HEK293T (cell line): Measurements from ENCODE around the gene SLC16A11.

ENCODE experiments used
- CTCF ChIA-PET: fragments of 350-600 bp; formaldehyde crosslinking; extraction: SDS; loops from one replicate; lab custom pipeline; 2021; ENCODE audit warnings: antibody characterized with exemption, inconsistent platforms; lab: Yijun Ruan, JAX
- POLR2A ChIA-PET: fragments of 350-600 bp; formaldehyde crosslinking; extraction: SDS; loops from one replicate; lab custom pipeline; 2020; ENCODE audit warnings: antibody characterized with exemption, inconsistent platforms; lab: Yijun Ruan, JAX
- DNase-seq: peaks from one replicate; pipeline ENCODE4 v3.0.0; 2012; ENCODE audit warnings: mixed read lengths; ENCODE audit errors: extremely low spot score
- ARNT ChIP-seq: fragments of 450-650 bp; IDR thresholded peaks from 2 replicates; pipeline ENCODE4 v1.6.1; 2017; ENCODE audit warnings: mild to moderate bottlenecking
- BHLHE40 ChIP-seq: fragments of 450-650 bp; IDR thresholded peaks from 2 replicates; pipeline ENCODE4 v1.6.1; 2016; ENCODE audit warnings: mild to moderate bottlenecking, moderate library complexity, borderline replicate concordance
- CTBP1 ChIP-seq: fragments of 450-650 bp; IDR thresholded peaks from 2 replicates; pipeline ENCODE4 v1.6.1; 2016; ENCODE audit warnings: borderline replicate concordance
- ELF4 ChIP-seq: fragments of 450-650 bp; IDR thresholded peaks from 2 replicates; pipeline ENCODE4 v1.6.1; 2017; ENCODE audit warnings: antibody characterized with exemption
- FOXA1 ChIP-seq: fragments of 450-650 bp; IDR thresholded peaks from 2 replicates; pipeline ENCODE4 v1.6.1; 2016; ENCODE audit warnings: mild to moderate bottlenecking
- FOXK2 ChIP-seq: fragments of 450-650 bp; IDR thresholded peaks from 2 replicates; pipeline ENCODE4 v1.6.1; 2016; ENCODE audit warnings: mild to moderate bottlenecking
- FOXM1 ChIP-seq: fragments of 450-650 bp; IDR thresholded peaks from 2 replicates; pipeline ENCODE4 v1.6.1; 2017; ENCODE audit warnings: mild to moderate bottlenecking, borderline replicate concordance
- HDGF ChIP-seq: fragments of 450-650 bp; IDR thresholded peaks from 2 replicates; pipeline ENCODE4 v1.6.1; 2017; ENCODE audit warnings: antibody characterized with exemption, borderline replicate concordance
- L3MBTL2 ChIP-seq: fragments of 450-650 bp; conservative IDR thresholded peaks from 2 replicates; pipeline ENCODE4 v1.6.1; 2016; ENCODE audit warnings: mild to moderate bottlenecking
- LEF1 ChIP-seq: fragments of 450-650 bp; IDR thresholded peaks from 2 replicates; pipeline ENCODE4 v1.6.1; 2017; ENCODE audit warnings: mild to moderate bottlenecking, borderline replicate concordance
- NFRKB ChIP-seq: fragments of 450-650 bp; IDR thresholded peaks from 2 replicates; pipeline ENCODE4 v1.6.1; 2016; ENCODE audit warnings: mild to moderate bottlenecking, moderate library complexity
- PKNOX1 ChIP-seq: fragments of 450-650 bp; IDR thresholded peaks from 2 replicates; pipeline ENCODE4 v1.6.1; 2016
- SP1 ChIP-seq: fragments of 450-650 bp; IDR thresholded peaks from 2 replicates; pipeline ENCODE4 v1.6.1; 2017
- SUZ12 ChIP-seq: fragments of 450-650 bp; IDR thresholded peaks from 2 replicates; pipeline ENCODE4 v1.6.1; 2016; ENCODE audit warnings: mild to moderate bottlenecking
- TARDBP ChIP-seq: fragments of 450-650 bp; IDR thresholded peaks from 2 replicates; pipeline ENCODE4 v1.6.1; 2016
- ZNF384 ChIP-seq: fragments of 450-650 bp; IDR thresholded peaks from 2 replicates; pipeline ENCODE4 v1.6.1; 2016

The SLC16A11 gene

GRCh38 chr17:7072406-7072805, 28.5 kb upstream of the SLC16A11 start:
- CTCF ChIA-PET, result interaction anchor here (0.6 kb wide), 1 partner anchor 115 kb away, joined by 3 read pairs; no protein-coding TSS in a partner anchor
- TF ChIP-seq TARDBP (no peak), FOXA1 (no peak), PKNOX1 (no peak), CTBP1 (no peak), FOXM1 (no peak), NFRKB (no peak), BHLHE40 (no peak), ZNF384 (no peak), FOXK2 (no peak), LEF1 (no peak), L3MBTL2 (no peak), HDGF (no peak), SP1 (no peak), ELF4 (no peak), SUZ12 (no peak), ARNT (no peak)
- POLR2A ChIA-PET, result no interaction called here
- DNase-seq, result no peak

GRCh38 chr17:7070712-7071111, 26.8 kb upstream of the SLC16A11 start:
- POLR2A ChIA-PET, result no interaction called here
- DNase-seq, result no peak
- no peak for TF ChIP-seq LEF1
- no peak for TF ChIP-seq HDGF
- CTCF ChIA-PET, result no interaction called here

- TF ChIP-seq ARNT, result no peak
- TF ChIP-seq TARDBP, result no peak
- TF ChIP-seq L3MBTL2, result no peak
- no peak for TF ChIP-seq SP1
- no peak for TF ChIP-seq CTBP1
- TF ChIP-seq ELF4, result no peak
- TF ChIP-seq HDGF, result no peak
- TF ChIP-seq FOXK2, result no peak
- TF ChIP-seq NFRKB, result no peak
- TF ChIP-seq FOXA1, result no peak
- TF ChIP-seq ZNF384, result no peak
- TF ChIP-seq FOXM1, result no peak
- no peak for TF ChIP-seq BHLHE40
- no peak for TF ChIP-seq LEF1
- no peak for DNase-seq
- ChIA-PET POLR2A (no interaction called here), CTCF (no interaction called here)
These were observed 24.4 kb upstream of the SLC16A11 start for GRCh38 chr17:7068268-7068667.

GRCh38 chr17:7067198-7067597, 23.3 kb upstream of the SLC16A11 start:
- ChIA-PET POLR2A (no interaction called here), CTCF (no interaction called here)
- no peak for DNase-seq
- TF ChIP-seq SP1, result no peak
- no peak for TF ChIP-seq SUZ12
- no peak for TF ChIP-seq NFRKB
- no peak for TF ChIP-seq CTBP1
- no peak for TF ChIP-seq BHLHE40
- no peak for TF ChIP-seq ARNT

- no peak for TF ChIP-seq BHLHE40
- TF ChIP-seq HDGF, result no peak
- no peak for TF ChIP-seq ARNT
- TF ChIP-seq L3MBTL2, result no peak
- TF ChIP-seq SUZ12, result no peak
- no peak for TF ChIP-seq LEF1
- no peak for TF ChIP-seq NFRKB
- TF ChIP-seq PKNOX1, result no peak
- no peak for TF ChIP-seq CTBP1
- no peak for TF ChIP-seq FOXM1
- TF ChIP-seq ZNF384, result no peak
- TF ChIP-seq ELF4, result no peak
- TF ChIP-seq SP1, result no peak
- no peak for TF ChIP-seq TARDBP
- no peak for TF ChIP-seq FOXK2
- TF ChIP-seq FOXA1, result no peak
- CTCF ChIA-PET, result no interaction called here
- POLR2A ChIA-PET, result no interaction called here
- DNase-seq, result no peak
These were observed 20.4 kb upstream of the SLC16A11 start for GRCh38 chr17:7064261-7064660.

- TF ChIP-seq SP1 (no peak), FOXA1 (no peak), L3MBTL2 (no peak), PKNOX1 (no peak), TARDBP (no peak), NFRKB (no peak), ELF4 (no peak), BHLHE40 (no peak), HDGF (no peak), ZNF384 (no peak), LEF1 (no peak), CTBP1 (no peak), SUZ12 (no peak), FOXM1 (no peak), FOXK2 (no peak), ARNT (no peak)
- POLR2A ChIA-PET, result no interaction called here
- no peak for DNase-seq
- CTCF ChIA-PET, result interaction anchor here (1.1 kb wide), 1 partner anchor 11 kb away, joined by 3 read pairs; no protein-coding TSS in a partner anchor
These were observed 19.7 kb upstream of the SLC16A11 start for GRCh38 chr17:7063518-7064094.
